Fibroblast of lung (primary cell): ENCODE data around the gene CALU. TPM values are rescaled to one million over a fixed set of nuclear protein-coding genes. Genes with fewer than 3 reads are reported as not detected.

ENCODE experiments used
- DNase-seq, 2 donors: peaks; one replicate each; pipeline versions ENCODE4 v3.0.0 to v3.0.0-alpha.2; 2010; ENCODE audit warnings: low read depth in 2 of 2
- H2AFZ ChIP-seq: 2 replicates; pipeline ENCODE4 v1.5.1; 2012; ENCODE audit warnings: low read length, control low read depth, inconsistent platforms
- H3K27ac ChIP-seq: 2 replicates; pipeline ENCODE4 v1.5.1; 2011; ENCODE audit warnings: low read length, control low read depth; ENCODE audit not compliant: insufficient read depth
- H3K27me3 ChIP-seq: 2 replicates; pipeline ENCODE4 v1.5.1; 2011; ENCODE audit warnings: mild to moderate bottlenecking, low read length; ENCODE audit not compliant: control insufficient read depth, insufficient read depth
- H3K36me3 ChIP-seq: 2 replicates; pipeline ENCODE4 v1.5.1; 2011; ENCODE audit warnings: low read length; ENCODE audit not compliant: control insufficient read depth, insufficient read depth
- H3K4me1 ChIP-seq: 2 replicates; pipeline ENCODE4 v1.5.1; 2011; ENCODE audit warnings: low read length; ENCODE audit not compliant: control insufficient read depth, insufficient read depth; ENCODE audit errors: extremely low read depth
- H3K4me2 ChIP-seq: 2 replicates; pipeline ENCODE4 v1.5.1; 2011; ENCODE audit warnings: low read length, control low read depth; ENCODE audit not compliant: insufficient read depth; ENCODE audit errors: extremely low read depth
- H3K4me3 ChIP-seq, 4 experiments: fragments of 200-600 bp in 1 of 4; sonication (generic) in 1 of 4; replicated peaks in 1 of 4; 2 replicates each; pipeline ENCODE4 v1.5.1; 2011 to 2016; ENCODE audit warnings: low read length in 4 of 4, low read depth in 3 of 4, mild to moderate bottlenecking in 3 of 4, control low read depth in 2 of 4, inconsistent platforms in 1 of 4, mixed read lengths in 1 of 4; ENCODE audit not compliant: insufficient read depth in 1 of 4; ENCODE audit errors: control extremely low read depth in 1 of 4
- H3K79me2 ChIP-seq: 2 replicates; pipeline ENCODE4 v1.5.1; 2012; ENCODE audit warnings: mild to moderate bottlenecking, low read length, inconsistent platforms; ENCODE audit not compliant: control insufficient read depth, insufficient read depth
- H3K9ac ChIP-seq: 2 replicates; pipeline ENCODE4 v1.5.1; 2011; ENCODE audit warnings: mild to moderate bottlenecking, low read length, control low read depth; ENCODE audit not compliant: insufficient read depth
- H3K9me3 ChIP-seq: 2 replicates; pipeline ENCODE4 v1.5.1; 2012; ENCODE audit warnings: low read depth, low read length; ENCODE audit not compliant: control insufficient read depth, insufficient read depth
- H4K20me1 ChIP-seq: 2 replicates; pipeline ENCODE4 v1.5.1; 2011; ENCODE audit warnings: low read length; ENCODE audit not compliant: control insufficient read depth, insufficient read depth; ENCODE audit errors: extremely low read depth
- CTCF ChIP-seq, 2 donors: IDR thresholded peaks in 1 of 2; conservative IDR thresholded peaks in 1 of 2; 1 replicate in 1 of 2; 2 replicates in 1 of 2; pipeline ENCODE4 v1.5.1; 2011 to 2012; ENCODE audit warnings: low read length in 2 of 2, control low read depth in 1 of 2, inconsistent platforms in 1 of 2, low read depth in 1 of 2, mild to moderate bottlenecking in 1 of 2
- EZH2 ChIP-seq: IDR thresholded peaks from 2 replicates; pipeline ENCODE4 v1.5.1; 2012; ENCODE audit warnings: low read length, control low read depth, mild to moderate bottlenecking; ENCODE audit errors: missing control alignments
- polyA plus RNA-seq, 2 donors: library from polyadenylated mRNA; depleted of rRNA in 1 of 2; stranded (reverse) in 1 of 2; unstranded in 1 of 2; fragments of >200 nt; gene quantifications; 2 replicates each; pipeline ENCODE4 v1.2.1, GENCODE V29; 2011 to 2012; ENCODE audit warnings: missing spikeins in 1 of 2
- total RNA-seq: library from RNA; depleted of rRNA; stranded (reverse); fragments of >200 nt; gene quantifications from 2 replicates; pipeline ENCODE4 v1.2.1, GENCODE V29; 2014

CALU gene
- total and polyA plus RNA-seq, 2 donors (not counting 1 experiment from before 2014, with no cell fraction given), result 636 to 1,372 TPM

GRCh38 chr7:128781126-128781525, 42.0 kb downstream of the CALU start:
- peaks cover 2% of the 10 kb centered on the region for H3K4me1 ChIP-seq
- no peak overlapping the region for H3K4me2 ChIP-seq
- no peaks in the 10 kb centered on the region for H3K27me3 ChIP-seq
- no peak overlapping the region for H3K9ac ChIP-seq
- TF ChIP-seq EZH2 (no peak), CTCF (conservative IDR thresholded peaks at IDR 0.05 in 1 of 2, IDR thresholded peaks at IDR 0.05 in 1 of 2; ENCODE audit: low read depth in 1 of 2, low read length in 2 of 2) (no peak)
- H3K27ac ChIP-seq, result peak overlapping the region; percentile 2
- H3K36me3 ChIP-seq, result no peaks in the 10 kb centered on the region
- DNase-seq, result peak in 1 of 2 donors; percentile 80
- no peaks in the 10 kb centered on the region for H3K9me3 ChIP-seq
- no peaks in the 10 kb centered on the region for H3K79me2 ChIP-seq
- H3K4me3 ChIP-seq, result no peak overlapping the region
- no peak overlapping the region for H2AFZ ChIP-seq
- no peaks in the 10 kb centered on the region for H4K20me1 ChIP-seq

DNA sequence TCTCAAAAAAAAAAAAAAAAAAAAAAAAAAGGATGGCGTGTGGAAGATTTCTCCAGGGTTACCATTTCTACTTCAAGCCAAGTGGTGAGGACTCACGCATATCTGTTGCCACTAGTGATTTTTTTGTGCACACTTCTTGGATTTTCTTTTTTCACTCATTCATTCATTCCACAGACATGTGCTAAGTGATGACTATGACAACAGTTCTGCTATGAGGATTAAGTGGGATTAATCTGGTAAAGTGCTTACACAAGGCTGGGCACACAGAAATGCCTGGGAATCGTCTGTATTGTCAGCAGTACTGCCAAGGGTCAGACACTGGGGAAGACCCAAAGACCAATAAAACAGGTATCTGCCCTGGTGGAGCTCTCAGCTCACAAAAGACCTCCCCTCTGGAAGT, 42.7 kb downstream of the CALU start:
- Histone ChIP-seq H3K36me3 (no peaks in the 10 kb centered on the region), H3K27ac (no peak overlapping the region), H3K4me2 (no peak overlapping the region), H2AFZ (no peak overlapping the region), H3K4me3 (no peak overlapping the region), H4K20me1 (no peaks in the 10 kb centered on the region), H3K27me3 (no peaks in the 10 kb centered on the region), H3K4me1 (peaks cover 2% of the 10 kb centered on the region), H3K9me3 (no peaks in the 10 kb centered on the region), H3K79me2 (no peaks in the 10 kb centered on the region), H3K9ac (no peak overlapping the region)
- no peak for DNase-seq
- TF ChIP-seq EZH2 (no peak), CTCF (conservative IDR thresholded peaks at IDR 0.05 in 1 of 2, IDR thresholded peaks at IDR 0.05 in 1 of 2; ENCODE audit: low read depth in 1 of 2, low read length in 2 of 2) (no peak)

DNA sequence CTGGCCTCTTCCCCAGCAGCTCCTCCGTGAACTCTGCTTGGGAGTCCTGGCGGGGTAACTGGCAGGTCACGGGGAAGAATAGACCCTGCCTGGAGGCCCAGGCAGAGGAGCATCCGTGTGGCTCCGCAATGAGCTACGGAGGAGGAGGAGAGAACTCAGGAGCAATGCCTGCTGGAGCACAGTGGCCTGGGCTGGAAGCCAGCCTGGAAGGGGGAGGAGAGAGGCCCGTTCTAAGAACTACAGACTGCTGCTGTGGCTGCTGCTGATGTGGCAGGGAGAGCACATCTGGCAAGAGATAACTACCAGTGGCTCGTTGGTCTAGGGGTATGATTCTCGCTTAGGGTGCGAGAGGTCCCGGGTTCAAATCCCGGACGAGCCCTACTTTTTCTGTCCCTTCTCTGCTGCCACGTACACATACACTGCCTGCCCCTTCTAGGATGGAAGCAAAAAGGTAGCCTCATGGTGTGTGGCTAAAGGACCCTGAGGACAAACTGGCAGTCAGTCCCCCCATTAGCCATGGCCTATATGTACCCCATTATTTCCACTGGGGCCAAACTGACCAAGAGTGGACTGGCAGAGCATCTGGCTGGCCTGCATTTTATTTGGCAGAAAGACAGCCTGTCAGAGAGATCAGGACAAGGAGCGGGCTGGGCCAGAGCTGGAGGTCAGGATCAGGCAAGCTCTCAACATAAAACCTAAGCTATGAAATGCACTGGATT, 44.1 kb downstream of the CALU start:
- TF ChIP-seq EZH2 (no peak), CTCF (conservative IDR thresholded peaks at IDR 0.05 in 1 of 2, IDR thresholded peaks at IDR 0.05 in 1 of 2; ENCODE audit: low read depth in 1 of 2, low read length in 2 of 2) (no peak)
- H3K36me3 ChIP-seq, result no peaks in the 10 kb centered on the region
- no peak overlapping the region for H3K4me2 ChIP-seq
- peak; percentile 79 to 92 for DNase-seq
- peaks cover 2% of the 10 kb centered on the region for H3K4me1 ChIP-seq
- no peak overlapping the region for H3K9ac ChIP-seq
- H3K27me3 ChIP-seq, result no peaks in the 10 kb centered on the region
- no peaks in the 10 kb centered on the region for H3K9me3 ChIP-seq
- H4K20me1 ChIP-seq, result no peaks in the 10 kb centered on the region
- no peak overlapping the region for H2AFZ ChIP-seq
- no peak overlapping the region for H3K27ac ChIP-seq
- H3K79me2 ChIP-seq, result no peaks in the 10 kb centered on the region
- peak overlapping the region in 1 of 4 experiments; percentile 23 for H3K4me3 ChIP-seq
